Activated T-cell treated with anti-CD3 and anti-CD28 coated beads for 1 hour (primary cell): ENCODE results near the gene CCDC138.

Experiments used
- DNase-seq: peaks from one replicate; pipeline ENCODE4 v3.0.0-alpha.2; 2020; ENCODE audit warnings: low read depth

Gene CCDC138

GRCh38 chr2:108919571-108920373 is 133.2 kb downstream of the CCDC138 start:
- DNase-seq, result no peak

GRCh38 chr2:108920686-108921085 is 134.1 kb downstream of the CCDC138 start:
- DNase-seq, result no peak

- no peak for DNase-seq
Measured at GRCh38 chr2:108921096-108922030, 134.8 kb downstream of the CCDC138 start.

GRCh38 chr2:108922141-108922915 is 135.8 kb downstream of the CCDC138 start:
- DNase-seq, result no peak

- no peak for DNase-seq
Measured at GRCh38 chr2:108923019-108923700, 136.6 kb downstream of the CCDC138 start.

- DNase-seq, result no peak
Measured at GRCh38 chr2:108923736-108924579, 137.4 kb downstream of the CCDC138 start.

GRCh38 chr2:108924580-108925251 is 138.1 kb downstream of the CCDC138 start:
- no peak for DNase-seq

GRCh38 chr2:108925286-108925685 is 138.7 kb downstream of the CCDC138 start:
- no peak for DNase-seq

- no peak for DNase-seq
Measured at GRCh38 chr2:108925735-108926134, 139.2 kb downstream of the CCDC138 start.
